Thoracic aorta (tissue), 2 donors: ENCODE measurements around the gene HHIPL1. TPM values are rescaled to one million over a fixed set of nuclear protein-coding genes. Genes with fewer than 3 reads are reported as not detected.
A peak's percentile ranks its signal among the peaks of the same experiment; 100 is the strongest.

Experiments
- ATAC-seq: fragments of 150-250 bp; one replicate; pipeline ENCODE4 v1.8.0; 2017; ENCODE audit warnings: low read depth; ENCODE audit not compliant: insufficient number of reproducible peaks, low FRiP score
- DNase-seq: peaks from one replicate; pipeline ENCODE4 v3.0.0-alpha.2; 2020; ENCODE audit warnings: low spot score
- H3K27ac ChIP-seq, 2 donors: fragments of 200-600 bp; sonication (generic); 1 replicate in 1 of 2; 2 replicates in 1 of 2; pipeline ENCODE4 v1.5.1; 2016; ENCODE audit warnings: mild to moderate bottlenecking in 2 of 2, moderate library complexity in 2 of 2
- H3K27me3 ChIP-seq: fragments of 200-600 bp; sonication (generic); replicated peaks from 2 replicates; pipeline ENCODE4 v1.6.0; 2016; ENCODE audit warnings: mild to moderate bottlenecking; ENCODE audit not compliant: insufficient read depth
- H3K36me3 ChIP-seq: fragments of 200-600 bp; sonication (generic); one replicate; pipeline ENCODE4 v1.5.1; 2016
- H3K4me1 ChIP-seq, 2 donors: fragments of 200-600 bp; sonication (generic); 1 replicate in 1 of 2; 2 replicates in 1 of 2; pipeline versions ENCODE4 v1.5.1 to v1.6.0; 2016; ENCODE audit warnings: low read depth in 2 of 2, mild to moderate bottlenecking in 1 of 2; ENCODE audit not compliant: control insufficient read depth in 1 of 2
- H3K4me3 ChIP-seq: fragments of 200-600 bp; sonication (generic); 2 replicates; pipeline ENCODE4 v1.5.1; 2016; ENCODE audit warnings: mild to moderate bottlenecking
- H3K9me3 ChIP-seq: fragments of 200-600 bp; sonication (generic); 2 replicates; pipeline ENCODE4 v1.5.1; 2016
- CTCF ChIP-seq: fragments of 200-600 bp; sonication (generic); IDR thresholded peaks from one replicate; pipeline ENCODE4 v1.5.1; 2019; ENCODE audit warnings: antibody characterized with exemption
- total RNA-seq, 2 donors: library from RNA; depleted of rRNA; stranded (reverse); fragments of >200 nt; gene quantifications; one replicate each; pipeline versions ENCODE4 v1.1.0 to v1.2.3, GENCODE V29; 2016

Gene HHIPL1
- total RNA-seq, 2 donors from 2014 or later = 2.1 to 10.0 TPM

- ATAC-seq = peak; percentile 8
- Histone ChIP-seq H3K27me3 (no peaks in the 10 kb centered on the region), H3K4me3 (no peak overlapping the region), H3K36me3 (no peaks in the 10 kb centered on the region), H3K9me3 (no peaks in the 10 kb centered on the region), H3K27ac (no peak overlapping the region), H3K4me1 (peaks cover 2 to 3% of the 10 kb centered on the region in 2 donors)
- no peak for DNase-seq
- no peak for TF ChIP-seq CTCF
Measured at GRCh38 chr14:99689266-99690236, 44.6 kb downstream of the HHIPL1 start.

DNA sequence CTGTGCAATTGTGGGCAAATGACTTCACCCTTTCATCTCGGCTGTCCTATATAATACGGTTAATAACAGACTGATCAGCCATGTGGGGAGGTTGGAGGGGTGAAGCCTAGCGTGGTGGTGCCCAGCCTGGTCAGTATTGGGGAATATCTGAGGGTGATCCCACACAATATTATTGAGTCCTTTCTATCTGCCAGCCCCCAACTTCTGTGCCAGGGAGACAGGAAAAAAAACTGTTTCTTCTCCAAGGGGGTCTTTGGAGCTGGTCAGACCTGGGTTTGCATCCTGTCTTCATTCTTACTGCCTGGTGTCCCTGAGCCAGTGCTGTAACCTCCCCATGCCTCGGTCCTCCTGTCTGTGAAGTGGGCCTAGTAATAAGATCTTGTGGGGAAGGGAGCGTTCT lies 45.7 kb downstream of the HHIPL1 start:
- ATAC-seq (no peak), DNase-seq (no peak)
- Histone ChIP-seq H3K27me3 (no peaks in the 10 kb centered on the region), H3K4me1 (no peaks in the 10 kb centered on the region), H3K9me3 (no peaks in the 10 kb centered on the region), H3K4me3 (no peak overlapping the region), H3K27ac (no peak overlapping the region), H3K36me3 (no peaks in the 10 kb centered on the region)
- no peak for TF ChIP-seq CTCF

DNA sequence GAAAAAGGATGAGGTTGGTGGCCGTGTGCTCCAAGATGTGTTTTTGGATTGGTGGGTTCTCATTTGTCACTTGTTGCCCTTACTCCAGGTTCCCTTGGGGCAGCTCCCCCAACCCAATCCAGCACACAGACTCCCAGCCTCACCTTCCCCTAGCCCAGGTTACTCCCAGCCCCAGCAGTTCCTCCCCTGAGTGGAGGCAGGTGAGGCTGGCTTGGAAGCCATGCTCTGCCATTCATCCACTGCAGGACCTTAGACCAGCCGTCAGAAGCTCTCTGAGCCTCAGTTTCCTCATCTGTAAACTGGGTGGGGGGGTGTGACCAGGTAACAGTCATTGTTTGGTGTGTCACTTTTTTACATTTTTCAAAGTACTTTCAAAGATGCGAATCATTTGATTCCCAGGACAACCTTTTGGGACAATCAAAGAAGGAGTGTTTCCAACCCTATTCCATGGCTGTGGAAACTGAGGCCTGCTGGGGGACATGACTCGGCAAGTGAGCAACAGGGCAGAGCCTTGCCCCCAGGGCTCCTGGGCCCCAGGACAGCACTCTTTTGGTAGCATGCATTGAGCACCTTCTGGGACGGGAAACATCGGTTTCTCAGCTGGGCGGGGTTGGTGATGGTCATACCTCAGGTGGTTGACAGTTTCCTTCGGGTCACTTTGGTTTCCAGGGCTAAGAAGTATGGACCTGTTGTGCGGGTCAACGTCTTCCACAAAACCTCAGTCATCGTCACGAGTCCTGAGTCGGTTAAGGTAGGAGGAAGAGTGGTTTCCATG lies 46.4 kb downstream of the HHIPL1 start:
- Histone ChIP-seq H3K27ac (no peak overlapping the region), H3K4me3 (no peak overlapping the region), H3K36me3 (no peaks in the 10 kb centered on the region), H3K27me3 (no peaks in the 10 kb centered on the region), H3K9me3 (no peaks in the 10 kb centered on the region), H3K4me1 (no peaks in the 10 kb centered on the region)
- DNase-seq (no peak), ATAC-seq (no peak)
- no peak for TF ChIP-seq CTCF

- ATAC-seq (no peak), DNase-seq (no peak)
- TF ChIP-seq CTCF = no peak
- no peaks in the 10 kb centered on the region for H3K36me3 ChIP-seq
- H3K9me3 ChIP-seq = no peaks in the 10 kb centered on the region
- H3K4me1 ChIP-seq = no peaks in the 10 kb centered on the region
- H3K27me3 ChIP-seq = no peaks in the 10 kb centered on the region
- no peak overlapping the region for H3K27ac ChIP-seq
- H3K4me3 ChIP-seq = no peak overlapping the region
Measured at GRCh38 chr14:99693918-99694317, 49.0 kb downstream of the HHIPL1 start.

DNA sequence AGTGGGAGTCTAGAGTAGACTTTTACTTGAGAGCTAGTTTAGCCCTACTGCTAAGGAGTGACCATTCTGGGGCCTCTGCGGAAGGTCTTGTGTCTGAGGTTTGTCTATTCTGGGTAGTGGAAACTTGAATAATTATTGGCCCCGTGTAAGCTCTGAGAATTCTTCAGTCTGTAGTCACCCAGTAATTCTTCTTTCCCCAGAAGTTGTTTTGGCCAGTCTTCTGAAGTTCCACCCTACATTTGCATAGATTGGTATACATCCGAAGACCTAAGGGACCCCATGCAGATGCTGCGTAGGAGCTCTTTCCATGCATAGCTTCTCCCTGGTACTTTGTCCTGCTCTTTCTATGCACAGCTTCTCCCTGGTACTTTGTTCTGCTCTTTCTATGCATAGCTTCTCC lies 52.0 kb downstream of the HHIPL1 start:
- H3K9me3 ChIP-seq = no peaks in the 10 kb centered on the region
- H3K4me1 ChIP-seq = no peaks in the 10 kb centered on the region
- H3K4me3 ChIP-seq = no peak overlapping the region
- ATAC-seq = no peak
- no peak for TF ChIP-seq CTCF
- H3K36me3 ChIP-seq = no peaks in the 10 kb centered on the region
- no peaks in the 10 kb centered on the region for H3K27me3 ChIP-seq
- no peak for DNase-seq
- H3K27ac ChIP-seq = no peak overlapping the region
